CD14-positive monocyte (primary cell): ENCODE measurements around the gene PTPRU. TPM values are rescaled to one million over a fixed set of nuclear protein-coding genes. Genes with fewer than 3 reads are reported as not detected.

Source experiments
- DNase-seq, 3 donors: peaks; one replicate each; pipeline ENCODE4 v3.0.0-alpha.2; 2011 to 2022
- H2AFZ ChIP-seq: 2 replicates; pipeline ENCODE4 v1.6.0; 2012; ENCODE audit warnings: mild to moderate bottlenecking, low read depth, low read length, inconsistent platforms; ENCODE audit not compliant: insufficient read depth, poor library complexity, severe bottlenecking
- H3K27ac ChIP-seq, 2 donors: 1 replicate in 1 of 2; 2 replicates in 1 of 2; pipeline ENCODE4 v1.5.1; 2012 to 2013; ENCODE audit warnings: low read length in 2 of 2, control low read depth in 1 of 2, inconsistent platforms in 1 of 2, low read depth in 1 of 2, mild to moderate bottlenecking in 1 of 2
- H3K27me3 ChIP-seq, 2 donors: one replicate each; pipeline versions ENCODE4 v1.6.0 to v1.6.1; 2011 to 2013; ENCODE audit warnings: low read length in 2 of 2; ENCODE audit not compliant: control insufficient read depth in 2 of 2, insufficient read depth in 2 of 2
- H3K36me3 ChIP-seq, 2 donors: replicated peaks in 1 of 2; 1 replicate in 1 of 2; 2 replicates in 1 of 2; pipeline versions ENCODE4 v1.5.1 to v1.6.1; 2012 to 2013; ENCODE audit warnings: low read length in 2 of 2, control low read depth in 1 of 2, inconsistent platforms in 1 of 2, mild to moderate bottlenecking in 1 of 2; ENCODE audit not compliant: insufficient read depth in 2 of 2, control insufficient read depth in 1 of 2
- H3K4me1 ChIP-seq, 2 donors: 1 replicate in 1 of 2; 2 replicates in 1 of 2; pipeline versions ENCODE4 v1.5.1 to v1.6.1; 2012 to 2013; ENCODE audit warnings: low read length in 2 of 2, control low read depth in 1 of 2, inconsistent platforms in 1 of 2, mild to moderate bottlenecking in 1 of 2, moderate library complexity in 1 of 2; ENCODE audit not compliant: insufficient read depth in 2 of 2, control insufficient read depth in 1 of 2
- H3K4me2 ChIP-seq: replicated peaks from 2 replicates; pipeline ENCODE3; 2012; ENCODE audit warnings: low read length, moderate library complexity, mild to moderate bottlenecking; ENCODE audit not compliant: poor library complexity, severe bottlenecking; ENCODE audit errors: extremely low read depth
- H3K4me3 ChIP-seq, 3 experiments: fragments of 200-600 bp in 1 of 3; sonication (generic) in 1 of 3; replicated peaks in 1 of 3; 1 replicate in 2 of 3; 2 replicates in 1 of 3; pipeline ENCODE4 v1.5.1; 2011 to 2013; ENCODE audit warnings: low read length in 3 of 3, mild to moderate bottlenecking in 3 of 3, control low read depth in 2 of 3, low read depth in 2 of 3, inconsistent platforms in 1 of 3, moderate library complexity in 1 of 3
- H3K79me2 ChIP-seq: 2 replicates; pipeline ENCODE4 v1.6.0; 2012; ENCODE audit warnings: mild to moderate bottlenecking, control low read depth, inconsistent platforms, low read length, moderate library complexity; ENCODE audit not compliant: insufficient read depth
- H3K9ac ChIP-seq: 2 replicates; pipeline ENCODE4 v1.6.0; 2017; ENCODE audit warnings: low read length, mild to moderate bottlenecking; ENCODE audit not compliant: insufficient read depth, poor library complexity, severe bottlenecking
- H3K9me3 ChIP-seq, 2 donors: replicated peaks in 1 of 2; 1 replicate in 1 of 2; 2 replicates in 1 of 2; pipeline versions ENCODE4 v1.5.1 to v1.6.1; 2012 to 2013; ENCODE audit warnings: low read length in 2 of 2, control low read depth in 1 of 2; ENCODE audit not compliant: control insufficient read depth in 1 of 2, insufficient read depth in 1 of 2
- H4K20me1 ChIP-seq: 2 replicates; pipeline ENCODE4 v1.6.0; 2012; ENCODE audit warnings: mild to moderate bottlenecking, low read length, control low read depth, moderate library complexity; ENCODE audit not compliant: insufficient read depth
- H3K27ac Mint-ChIP-seq, 7 donors: one replicate each; pipeline ENCODE4 v1.8.0; 2020; ENCODE audit warnings: mild to moderate bottlenecking in 7 of 7, mixed read lengths in 7 of 7, moderate library complexity in 6 of 7, inconsistent platforms in 2 of 7
- H3K27me3 Mint-ChIP-seq, 3 donors: one replicate each; pipeline ENCODE4 v1.8.0; 2021 to 2022; ENCODE audit warnings: low read depth in 3 of 3, mild to moderate bottlenecking in 3 of 3, mixed read lengths in 3 of 3, moderate library complexity in 3 of 3, inconsistent platforms in 1 of 3
- H3K36me3 Mint-ChIP-seq, 2 donors: one replicate each; pipeline ENCODE4 v1.8.0; 2020; ENCODE audit warnings: mixed read lengths in 2 of 2, inconsistent platforms in 1 of 2, mild to moderate bottlenecking in 1 of 2
- H3K4me1 Mint-ChIP-seq: one replicate; pipeline ENCODE4 v1.8.0; 2020; ENCODE audit warnings: mild to moderate bottlenecking, mixed read lengths
- H3K4me3 Mint-ChIP-seq, 2 donors: one replicate each; pipeline ENCODE4 v1.8.0; 2020; ENCODE audit warnings: mild to moderate bottlenecking in 2 of 2, mixed read lengths in 2 of 2, moderate library complexity in 1 of 2
- H3K9me3 Mint-ChIP-seq, 7 donors: one replicate each; pipeline ENCODE4 v1.8.0; 2020 to 2022; ENCODE audit warnings: mixed read lengths in 7 of 7, mild to moderate bottlenecking in 6 of 7, moderate library complexity in 6 of 7, inconsistent platforms in 2 of 7
- CTCF ChIP-seq: fragments of 200-600 bp; IDR thresholded peaks from one replicate; pipeline ENCODE4 v1.8.0; 2022; ENCODE audit warnings: antibody characterized with exemption, mild to moderate bottlenecking
- WGBS: methylation state at CpG from one replicate; pipeline ENCODE4 v1.1.5; 2013; ENCODE audit warnings: missing lambda C conversion rate; ENCODE audit not compliant: insufficient coverage; 5-methylcytosine and 5-hydroxymethylcytosine counted together
- intact Hi-C, 2 donors: fragments of 100-400 bp; cut with micrococcal nuclease; formaldehyde crosslinking; loops; one replicate each; pipeline versions ENCODE4 v1.15.0 to v1.15.1; 2023
- polyA plus RNA-seq, 3 donors: library from polyadenylated mRNA; depleted of rRNA in 1 of 3; unstranded in 2 of 3; stranded (reverse) in 1 of 3; fragments of 300-500 nt in 2 of 3; fragments of >200 nt in 1 of 3; fragmentation: Illumina TruSeq in 2 of 3; gene quantifications; 1 replicate in 2 of 3; 2 replicates in 1 of 3; pipeline ENCODE4 v1.2.3, GENCODE V29; 2012 to 2021

The PTPRU gene
- polyA plus RNA-seq, 3 donors: 0.42 to 1.4 TPM; not detected in 1

- Histone ChIP-seq H3K79me2 (no peaks in the 10 kb centered on the region), H4K20me1 (no peaks in the 10 kb centered on the region), H3K27me3 (no peaks in the 10 kb centered on the region), H3K9me3 (no peaks in the 10 kb centered on the region), H3K4me1 (peaks cover 17 to 19% of the 10 kb centered on the region in 2 donors), H3K27ac (no peak overlapping the region), H2AFZ (no peak overlapping the region), H3K4me3 (no peak overlapping the region), H3K36me3 (peaks cover 17 to 40% of the 10 kb centered on the region in 2 donors), H3K9ac (no peak overlapping the region), H3K4me2 (no peak overlapping the region)
- Mint-ChIP-seq H3K36me3 (peaks cover 29 to 36% of the 10 kb centered on the region in 2 donors), H3K27ac (no peak overlapping the region), H3K27me3 (no peaks in the 10 kb centered on the region), H3K9me3 (no peaks in the 10 kb centered on the region), H3K4me3 (no peak overlapping the region), H3K4me1 (peaks cover 17% of the 10 kb centered on the region)
- TF ChIP-seq CTCF: no peak
- DNase-seq: no peak
- intact Hi-C loops: no loop called here
- WGBS: 100% methylated on average over 2 of the region's 2 CpGs
These were observed 38.8 kb upstream of the PTPRU start for GRCh38 chr1:29197590-29197924.

GRCh38 chr1:29197993-29198392 is 38.3 kb upstream of the PTPRU start:
- Histone ChIP-seq H3K9me3 (no peaks in the 10 kb centered on the region), H2AFZ (no peak overlapping the region), H3K4me2 (no peak overlapping the region), H3K4me3 (no peak overlapping the region), H3K27ac (no peak overlapping the region), H3K9ac (no peak overlapping the region), H3K4me1 (peaks cover 19 to 22% of the 10 kb centered on the region in 2 donors), H3K79me2 (no peaks in the 10 kb centered on the region), H3K27me3 (no peaks in the 10 kb centered on the region), H4K20me1 (no peaks in the 10 kb centered on the region), H3K36me3 (peaks cover 17 to 39% of the 10 kb centered on the region in 2 donors)
- peak overlapping the region in 1 of 7 donors; percentile 40 for H3K27ac Mint-ChIP-seq
- no peaks in the 10 kb centered on the region for H3K27me3 Mint-ChIP-seq
- H3K36me3 Mint-ChIP-seq: peaks cover 29 to 36% of the 10 kb centered on the region in 2 donors
- peaks cover 20% of the 10 kb centered on the region for H3K4me1 Mint-ChIP-seq
- intact Hi-C loops: no loop called here
- no peak for DNase-seq
- WGBS: 99% methylated on average over 11 of the region's 12 CpGs
- H3K9me3 Mint-ChIP-seq: no peaks in the 10 kb centered on the region
- no peak overlapping the region for H3K4me3 Mint-ChIP-seq
- no peak for TF ChIP-seq CTCF
